ENCODE data around the gene DYNC1H1.
"Not testable (repeated sequence)": the region's sequence is repeated elsewhere in the genome, so short reads cannot be mapped to it uniquely, and the experiment has no call there.

Gene DYNC1H1

GRCh38 chr14:101977311-101978071 lies 13.1 kb downstream of the DYNC1H1 start:
- TF ChIP-seq CTCF (IDR thresholded peaks at IDR 0.05; ENCODE audit: control insufficient read depth, extremely low read depth, insufficient read depth) = no peak
- no peak overlapping the region for H3K4me3 ChIP-seq (ENCODE audit: low read depth, low read length)
- DNase-seq (ENCODE audit: low read depth) = no peak

DNA sequence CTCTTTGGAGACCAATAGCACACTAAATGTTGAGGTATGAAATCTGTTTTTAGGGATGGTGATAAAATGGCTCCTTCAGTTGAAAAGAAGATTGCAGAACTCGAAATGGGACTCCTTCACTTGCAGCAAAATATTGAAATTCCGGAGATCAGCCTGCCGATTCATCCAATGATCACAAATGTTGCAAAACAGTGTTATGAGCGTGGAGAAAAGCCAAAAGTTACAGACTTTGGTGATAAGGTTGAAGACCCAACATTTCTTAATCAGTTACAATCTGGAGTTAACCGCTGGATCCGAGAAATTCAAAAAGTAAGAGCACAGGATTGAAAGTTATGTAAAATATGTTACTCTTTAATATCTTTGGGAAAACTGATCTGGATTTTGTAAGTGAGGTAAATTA lies 15.3 kb downstream of the DYNC1H1 start:
- no peak for TF ChIP-seq CTCF (IDR thresholded peaks at IDR 0.05; ENCODE audit: control insufficient read depth, extremely low read depth, insufficient read depth)
- no peak for DNase-seq (ENCODE audit: low read depth)
- H3K4me3 ChIP-seq (ENCODE audit: low read depth, low read length) = no peak overlapping the region

- TF ChIP-seq CTCF (IDR thresholded peaks at IDR 0.05; ENCODE audit: control insufficient read depth, extremely low read depth, insufficient read depth) = no peak
- no peak overlapping the region for H3K4me3 ChIP-seq (ENCODE audit: low read depth, low read length)
- DNase-seq (ENCODE audit: low read depth) = no peak
These were observed 15.9 kb downstream of the DYNC1H1 start for GRCh38 chr14:101980251-101980650.

- DNase-seq (ENCODE audit: low read depth) = peak; percentile 93
- no peak for TF ChIP-seq CTCF (IDR thresholded peaks at IDR 0.05; ENCODE audit: control insufficient read depth, extremely low read depth, insufficient read depth)
- H3K4me3 ChIP-seq (ENCODE audit: low read depth, low read length) = no peak overlapping the region
These were observed 16.3 kb downstream of the DYNC1H1 start for GRCh38 chr14:101980700-101981099.

- DNase-seq (ENCODE audit: low read depth) = no peak
- TF ChIP-seq CTCF (IDR thresholded peaks at IDR 0.05; ENCODE audit: control insufficient read depth, extremely low read depth, insufficient read depth) = no peak
- H3K4me3 ChIP-seq (ENCODE audit: low read depth, low read length) = no peak overlapping the region
These were observed 18.2 kb downstream of the DYNC1H1 start for GRCh38 chr14:101982621-101983020.

DNA sequence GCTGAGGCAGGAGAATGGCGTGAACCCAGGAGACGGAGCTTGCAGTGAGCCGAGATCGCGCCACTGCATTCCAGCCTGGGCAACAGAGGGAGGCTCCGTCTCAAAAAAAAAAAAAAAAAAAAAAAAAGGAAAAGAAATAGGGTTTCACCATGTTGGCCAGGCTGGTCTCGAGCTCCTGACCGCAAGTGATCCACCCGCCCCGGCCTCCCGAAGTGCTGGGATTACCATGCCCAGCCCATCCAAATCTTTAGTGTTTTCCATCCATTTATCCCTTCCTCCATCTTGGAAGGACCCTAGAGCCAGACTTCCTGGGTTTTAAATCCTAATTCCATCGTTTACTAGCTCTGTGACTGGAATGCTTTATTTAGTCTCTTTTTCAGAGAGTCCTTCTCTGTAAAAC lies 20.5 kb downstream of the DYNC1H1 start:
- H3K4me3 ChIP-seq (ENCODE audit: low read depth, low read length); DNase-seq (ENCODE audit: low read depth): not testable (repeated sequence)

DNA sequence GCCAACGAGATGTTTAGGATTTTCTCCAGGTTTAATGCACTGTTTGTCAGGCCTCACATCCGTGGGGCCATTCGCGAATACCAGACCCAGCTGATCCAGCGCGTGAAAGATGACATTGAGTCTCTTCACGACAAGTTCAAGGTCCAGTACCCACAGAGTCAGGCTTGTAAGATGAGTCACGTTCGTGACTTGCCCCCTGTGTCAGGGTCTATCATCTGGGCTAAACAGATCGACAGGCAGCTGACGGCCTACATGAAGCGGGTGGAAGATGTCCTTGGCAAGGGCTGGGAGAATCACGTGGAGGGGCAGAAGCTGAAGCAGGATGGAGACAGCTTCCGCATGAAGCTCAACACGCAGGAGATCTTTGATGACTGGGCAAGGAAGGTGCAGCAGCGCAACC lies 21.6 kb downstream of the DYNC1H1 start:
- H3K4me3 ChIP-seq (ENCODE audit: low read depth, low read length) = no peak overlapping the region
- TF ChIP-seq CTCF (IDR thresholded peaks at IDR 0.05; ENCODE audit: control insufficient read depth, extremely low read depth, insufficient read depth) = no peak
- no peak for DNase-seq (ENCODE audit: low read depth)
